Epithelial cell of alveolus of lung (primary cell): ENCODE measurements around the gene ZNF134. TPM values are rescaled to one million over a fixed set of nuclear protein-coding genes. Genes with fewer than 3 reads are reported as not detected.

Experiments used
- total RNA-seq: library from RNA; depleted of rRNA; stranded (reverse); fragments of >200 nt; gene quantifications from 2 replicates; pipeline ENCODE4 v1.2.1, GENCODE V29; 2015

Gene ZNF134
- 16.9 and 32.7 TPM in 2 replicates for total RNA-seq

DNA sequence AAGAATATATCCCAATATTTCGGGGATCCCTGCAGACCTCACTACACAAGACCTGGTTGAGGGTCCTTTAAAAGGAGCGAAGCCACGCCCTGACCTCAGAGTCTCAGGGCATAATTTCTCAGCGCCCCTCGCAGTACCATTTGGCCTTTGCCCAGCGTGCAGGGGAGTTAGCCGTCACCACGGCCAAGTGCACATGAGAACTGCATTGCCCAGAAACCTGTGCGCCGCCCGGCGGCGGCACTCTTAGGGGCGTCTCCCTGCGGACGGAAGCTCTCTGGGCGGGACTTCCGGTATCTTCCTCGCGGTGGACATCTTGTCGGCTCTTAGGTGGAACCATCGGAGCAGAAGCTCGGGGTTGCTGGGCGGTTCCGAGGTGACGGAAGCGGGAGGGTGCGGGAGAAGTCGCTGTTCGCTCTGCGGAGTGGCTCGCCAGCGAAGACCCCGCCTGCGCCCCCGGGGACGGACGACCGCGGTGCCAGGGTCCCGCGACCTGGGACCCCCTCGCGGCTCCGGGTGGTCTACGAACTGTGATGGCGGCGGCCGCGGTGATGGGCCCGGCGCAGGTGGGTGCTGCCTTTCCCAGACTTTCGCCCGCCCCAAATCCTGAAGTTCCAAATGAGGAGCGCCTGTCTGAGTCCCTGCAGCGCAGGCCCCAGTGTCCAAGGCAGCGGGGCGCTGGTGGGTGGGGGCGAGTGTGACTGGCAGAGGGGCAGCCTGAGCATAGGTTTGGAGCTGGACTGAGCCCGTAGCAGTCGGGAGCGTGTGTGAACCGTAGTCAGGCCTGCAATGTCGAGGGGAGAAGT lies at the start of gene ZNF134:
Gene ZNF134 (plus strand): TSS at position 302 of the 803 bp plus-strand sequence. CDS start 5,227 bp downstream, outside the sequence.

GRCh38 chr19:57578487-57579205 lies 35.4 kb upstream of the ZNF134 start, which contains the start of gene ZNF416:
ZNF416 (minus strand) TSS chr19:57578911; CDS start chr19:57578704, 207 bp downstream.

GRCh38 chr19:57583521-57584416 lies 30.3 kb upstream of the ZNF134 start, which contains the start of gene ZIK1:
ZIK1 (plus strand) TSS chr19:57584145; CDS start chr19:57584357, 212 bp downstream.

GRCh38 chr19:57599761-57600383 lies 14.2 kb upstream of the ZNF134 start, which contains the start of gene ZNF530:
ZNF530 (plus strand) TSS chr19:57599885; CDS start chr19:57604346, 4,461 bp downstream.

DNA sequence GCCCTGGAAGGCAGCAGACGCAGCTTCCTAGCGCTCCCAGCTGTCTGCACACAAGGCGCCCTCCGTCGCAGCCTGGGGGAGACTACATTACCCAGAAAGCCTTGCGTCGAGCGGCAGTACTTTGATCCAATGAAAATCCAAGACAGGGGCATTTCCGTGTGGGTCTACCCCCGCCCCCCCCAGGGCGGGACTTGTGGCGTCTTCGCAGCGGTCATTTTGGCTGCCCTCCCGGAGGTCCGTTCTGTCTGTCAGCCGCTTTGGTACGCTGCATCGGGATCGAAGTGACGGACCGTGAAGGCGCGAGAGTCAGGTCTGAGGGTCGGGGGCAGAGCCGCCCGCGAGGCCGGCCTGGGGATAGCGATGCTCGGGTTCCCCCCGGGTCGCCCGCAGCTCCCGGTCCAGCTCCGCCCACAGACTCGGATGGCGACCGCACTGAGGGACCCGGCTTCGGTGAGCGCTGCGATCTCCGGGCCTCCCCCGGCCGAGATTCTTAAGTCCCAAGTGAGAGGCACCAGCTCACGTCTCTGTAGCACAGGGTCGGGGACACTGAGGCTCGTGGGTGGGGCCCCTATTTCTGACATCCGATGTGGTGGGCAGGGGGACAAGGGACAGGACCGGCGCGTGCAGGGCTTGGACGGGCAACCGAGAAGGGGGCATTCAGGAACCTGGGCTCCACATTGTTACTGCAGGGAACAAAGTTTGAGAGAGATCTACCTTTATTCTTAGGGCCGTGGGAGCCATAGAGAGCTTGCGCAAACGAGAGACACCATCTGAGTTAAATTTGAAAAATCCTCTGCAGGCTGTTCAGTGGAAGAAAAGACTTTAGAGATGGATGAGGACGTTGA lies 19.2 kb downstream of the ZNF134 start, which contains the start of gene ZNF211:
Gene ZNF211 (plus strand): TSS at position 182 of the 845 bp plus-strand sequence. CDS start 179 bp downstream, at position 361.

DNA sequence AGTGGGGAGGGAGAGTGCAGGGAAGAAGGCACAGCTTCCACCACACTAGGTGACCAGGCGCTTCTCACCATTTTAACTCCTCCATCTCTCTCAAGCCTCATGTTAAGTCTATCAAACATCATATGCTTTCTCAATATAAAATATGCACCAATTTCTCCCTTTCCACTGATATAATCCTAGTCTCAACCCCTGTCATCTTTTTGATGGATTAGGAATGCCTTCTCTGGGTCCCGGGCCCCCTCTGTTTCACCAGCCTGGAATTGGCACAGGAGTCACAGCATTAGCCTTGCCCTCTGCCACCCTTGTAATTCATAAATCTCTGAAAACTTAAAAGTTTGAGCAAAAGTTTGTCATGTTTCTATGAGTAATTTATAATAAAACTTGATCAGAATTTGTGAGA lies 54.6 kb downstream of the ZNF134 start, which contains the start of gene ZSCAN4:
Gene ZSCAN4 (plus strand): TSS at position 301 of the 400 bp plus-strand sequence. CDS start 7,211 bp downstream, outside the sequence.

Other genes with a start within 250 kb of the ZNF134 start
- 6.1 and 9.8 TPM in 2 replicates for gene ZNF548, start 224.4 kb upstream of the ZNF134 start, total RNA-seq
- gene ZNF17, start 203.1 kb upstream of the ZNF134 start, total RNA-seq, result 3.2 and 9.5 TPM in 2 replicates
- gene ZNF749, start 178.9 kb upstream of the ZNF134 start, total RNA-seq, result 6.9 and 7.2 TPM in 2 replicates
- gene VN1R1, start 157.1 kb upstream of the ZNF134 start, total RNA-seq, result 0.13 and 1.9 TPM in 2 replicates
- 9.1 and 11.4 TPM in 2 replicates for gene ZNF772, start 136.7 kb upstream of the ZNF134 start, total RNA-seq
- 14.4 and 14.5 TPM in 2 replicates for gene ZNF419, start 126.5 kb upstream of the ZNF134 start, total RNA-seq
- gene ZNF773, start 114.3 kb upstream of the ZNF134 start, total RNA-seq, result 8.0 and 42.8 TPM in 2 replicates
- 3.7 and 4.1 TPM in 2 replicates for gene ZNF549, start 86.9 kb upstream of the ZNF134 start, total RNA-seq
- 4.0 and 8.1 TPM in 2 replicates for gene ZNF550, start 54.4 kb upstream of the ZNF134 start, total RNA-seq
- gene ZNF416, start 35.3 kb upstream of the ZNF134 start, total RNA-seq, result 3.9 and 5.4 TPM in 2 replicates
- gene ZIK1, start 30.1 kb upstream of the ZNF134 start, total RNA-seq, result 7.1 and 9.8 TPM in 2 replicates
- 1.8 and 4.3 TPM in 2 replicates for gene ZNF530, start 14.4 kb upstream of the ZNF134 start, total RNA-seq
- 6.7 and 11.2 TPM in 2 replicates for gene ZNF211, start 18.9 kb downstream of the ZNF134 start, total RNA-seq
- gene ZSCAN4, start 54.7 kb downstream of the ZNF134 start, total RNA-seq, result not detected in 2 replicates
- gene ZNF551, start 67.7 kb downstream of the ZNF134 start, total RNA-seq, result 8.3 and 18.8 TPM in 2 replicates
- 1.3 and 9.0 TPM in 2 replicates for gene ZNF154, start 95.0 kb downstream of the ZNF134 start, total RNA-seq
- gene ZNF671, start 113.4 kb downstream of the ZNF134 start, total RNA-seq, result 5.3 and 29.5 TPM in 2 replicates
- gene ZNF776, start 132.6 kb downstream of the ZNF134 start, total RNA-seq, result 7.6 and 22.8 TPM in 2 replicates
- gene ZNF586, start 155.4 kb downstream of the ZNF134 start, total RNA-seq, result 5.7 and 13.6 TPM in 2 replicates
- gene ZNF552, start 200.7 kb downstream of the ZNF134 start, total RNA-seq, result 2.1 and 3.7 TPM in 2 replicates
- 8.3 and 15.6 TPM in 2 replicates for gene ZNF587B, start 216.1 kb downstream of the ZNF134 start, total RNA-seq
- gene ZNF587, start 235.6 kb downstream of the ZNF134 start, total RNA-seq, result 16.4 and 20.1 TPM in 2 replicates